AG04449 (cell line): ENCODE measurements around the gene ETV7.
"Not testable (repeated sequence)": the region's sequence is repeated elsewhere in the genome, so short reads cannot be mapped to it uniquely, and the experiment has no call there.

Experiments
- CTCF ChIA-PET: fragments of 350-600 bp; formaldehyde crosslinking; extraction: SDS; loops from one replicate; lab custom pipeline; 2021; ENCODE audit warnings: antibody characterized with exemption; lab: Yijun Ruan, JAX
- POLR2A ChIA-PET: fragments of 400-600, 350-600 bp; formaldehyde crosslinking; extraction: SDS; loops from one replicate; lab custom pipeline; 2020; ENCODE audit warnings: antibody characterized with exemption, inconsistent platforms; lab: Yijun Ruan, JAX
- DNase-seq: peaks from one replicate; pipeline ENCODE4 v3.0.0-alpha.2; 2010; ENCODE audit warnings: low read depth, low spot score
- H3K4me3 ChIP-seq: 2 replicates; pipeline ENCODE4 v1.5.1; 2011; ENCODE audit warnings: low read depth, mild to moderate bottlenecking, control low read depth, low read length
- TF ChIP-seq, protein P1 (sequence below): IDR thresholded peaks from one replicate; pipeline ENCODE4 v1.5.1; 2011; ENCODE audit warnings: mild to moderate bottlenecking, moderate library complexity, low read length, control low read depth, inconsistent platforms; ENCODE audit not compliant: insufficient read depth; ENCODE audit errors: missing control alignments

Gene ETV7

GRCh38 chr6:36345681-36346466 lies 41.6 kb downstream of the ETV7 start:
- CTCF ChIA-PET = interaction anchor here (0.7 to 18.5 kb wide), 7 partner anchors 7 to 251 kb away, joined by 3 to 267 read pairs (median 5); partner anchors contain the start of gene BNIP5
- TF ChIP-seq, protein P1, sequence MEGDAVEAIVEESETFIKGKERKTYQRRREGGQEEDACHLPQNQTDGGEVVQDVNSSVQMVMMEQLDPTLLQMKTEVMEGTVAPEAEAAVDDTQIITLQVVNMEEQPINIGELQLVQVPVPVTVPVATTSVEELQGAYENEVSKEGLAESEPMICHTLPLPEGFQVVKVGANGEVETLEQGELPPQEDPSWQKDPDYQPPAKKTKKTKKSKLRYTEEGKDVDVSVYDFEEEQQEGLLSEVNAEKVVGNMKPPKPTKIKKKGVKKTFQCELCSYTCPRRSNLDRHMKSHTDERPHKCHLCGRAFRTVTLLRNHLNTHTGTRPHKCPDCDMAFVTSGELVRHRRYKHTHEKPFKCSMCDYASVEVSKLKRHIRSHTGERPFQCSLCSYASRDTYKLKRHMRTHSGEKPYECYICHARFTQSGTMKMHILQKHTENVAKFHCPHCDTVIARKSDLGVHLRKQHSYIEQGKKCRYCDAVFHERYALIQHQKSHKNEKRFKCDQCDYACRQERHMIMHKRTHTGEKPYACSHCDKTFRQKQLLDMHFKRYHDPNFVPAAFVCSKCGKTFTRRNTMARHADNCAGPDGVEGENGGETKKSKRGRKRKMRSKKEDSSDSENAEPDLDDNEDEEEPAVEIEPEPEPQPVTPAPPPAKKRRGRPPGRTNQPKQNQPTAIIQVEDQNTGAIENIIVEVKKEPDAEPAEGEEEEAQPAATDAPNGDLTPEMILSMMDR = no peak
- POLR2A ChIA-PET = interaction anchor here (0.7 kb wide), 1 partner anchor 29 kb away, joined by 3 read pairs; no protein-coding TSS in a partner anchor
- no peak for DNase-seq
- H3K4me3 ChIP-seq = no peak overlapping the region

DNA sequence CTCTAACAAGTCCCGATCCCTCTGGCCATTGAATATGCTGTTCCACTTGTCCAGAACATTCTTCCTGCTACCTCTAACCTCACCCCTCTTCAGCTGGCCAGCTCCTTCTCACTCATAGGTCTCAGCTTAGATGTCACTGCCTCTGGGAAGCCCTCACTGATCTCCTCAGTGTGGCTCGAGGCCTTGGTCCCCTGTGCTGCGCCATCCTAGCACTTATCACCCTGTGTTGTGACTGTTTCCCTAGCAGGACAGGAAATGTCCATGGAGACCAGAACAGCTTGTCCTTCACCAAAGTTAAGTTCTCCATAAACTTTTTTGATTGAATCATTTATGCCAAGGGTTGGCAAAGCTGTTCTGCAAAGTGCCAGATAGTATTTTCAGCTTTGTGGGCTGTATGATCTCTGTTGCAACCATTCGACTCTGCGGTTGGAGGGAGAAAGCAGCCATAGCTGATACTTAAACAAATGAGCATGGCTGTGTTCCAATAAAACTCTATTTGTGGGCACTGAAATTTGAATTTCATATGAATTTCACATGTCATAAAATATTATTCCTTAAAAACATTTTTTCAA lies 44.3 kb downstream of the ETV7 start:
- ChIA-PET CTCF (interaction anchor here (1.7 to 11.5 kb wide), 5 partner anchors 11 to 47 kb away, joined by 5 to 267 read pairs (median 12); no protein-coding TSS in a partner anchor), POLR2A (no interaction called here)
- DNase-seq = no peak
- TF ChIP-seq, protein P1 = no peak
- H3K4me3 ChIP-seq = no peak overlapping the region

DNA sequence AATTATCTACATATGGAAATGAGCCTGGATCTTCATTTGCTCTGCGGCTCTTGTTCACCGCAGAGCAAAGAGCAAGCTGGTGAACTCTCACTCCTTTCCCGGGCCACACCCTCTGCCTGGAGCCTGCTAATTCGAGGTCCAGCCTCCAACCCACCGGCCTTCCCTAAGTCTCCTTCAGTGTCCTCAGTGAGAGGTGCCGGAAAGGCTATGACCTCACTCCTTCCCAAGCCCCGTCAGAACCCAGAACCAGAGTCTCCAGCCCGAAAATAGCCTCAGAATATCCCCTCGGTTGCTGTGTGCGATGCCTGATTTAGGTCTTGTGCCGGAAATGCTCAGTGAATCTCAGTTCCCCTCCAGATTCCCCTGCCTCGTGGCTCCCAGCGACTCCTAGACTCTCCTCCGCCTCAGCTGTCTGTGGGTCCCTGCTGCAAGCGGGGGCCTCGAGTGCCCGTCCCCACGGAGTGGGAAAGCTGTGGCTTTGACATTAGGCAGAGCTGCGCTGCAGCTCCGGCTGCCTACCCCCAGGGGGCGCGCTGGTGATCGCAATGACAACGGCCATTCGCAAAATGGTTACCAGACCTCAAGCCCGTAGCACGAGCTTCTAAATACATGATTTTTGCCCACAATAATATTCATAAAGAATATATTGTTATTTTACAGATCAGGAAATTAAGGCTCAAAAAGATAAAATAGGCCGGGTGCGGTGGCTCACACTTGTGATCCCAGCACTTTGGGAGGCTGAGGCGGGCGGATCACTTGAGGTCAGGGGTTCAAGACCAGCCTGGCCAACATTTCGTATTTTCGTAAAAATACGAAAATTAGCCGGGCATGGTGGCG lies 46.6 kb downstream of the ETV7 start:
- ChIA-PET POLR2A (interaction anchor here (0.6 to 1.0 kb wide), 2 partner anchors 10 to 22 kb away, joined by 3 to 5 read pairs; no protein-coding TSS in a partner anchor), CTCF (interaction anchor here (0.7 to 11.5 kb wide), 33 partner anchors 8 to 274 kb away, joined by 3 to 267 read pairs (median 5); no protein-coding TSS in a partner anchor)
- TF ChIP-seq, protein P1 = peak; percentile 97
- H3K4me3 ChIP-seq = peak overlapping the region; percentile 6
- no peak for DNase-seq

DNA sequence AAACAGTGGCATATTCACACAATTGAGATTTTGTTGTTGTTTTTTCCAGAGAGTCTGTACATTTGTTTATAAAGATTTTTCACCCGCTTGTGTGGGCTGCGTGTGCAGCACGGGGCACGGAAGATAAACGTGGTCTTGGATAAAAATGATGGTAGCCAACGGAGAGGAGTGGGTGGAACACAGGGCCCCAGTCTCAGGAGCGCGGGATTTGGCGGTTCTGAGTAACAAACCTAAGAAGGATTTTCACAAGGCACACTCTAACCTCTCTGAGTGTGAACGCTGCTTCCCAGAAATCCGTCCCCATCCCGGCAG lies 47.2 kb downstream of the ETV7 start:
- DNase-seq = no peak
- POLR2A ChIA-PET = no interaction called here
- TF ChIP-seq, protein P1 = no peak
- CTCF ChIA-PET = interaction anchor here (0.7 to 11.5 kb wide), 18 partner anchors 9 to 126 kb away, joined by 3 to 267 read pairs (median 10); no protein-coding TSS in a partner anchor
- no peak overlapping the region for H3K4me3 ChIP-seq

GRCh38 chr6:36339146-36339545 lies 48.3 kb downstream of the ETV7 start:
- ChIA-PET POLR2A (no interaction called here), CTCF (interaction anchor here (0.6 to 11.5 kb wide), 5 partner anchors 8 to 23 kb away, joined by 4 to 267 read pairs (median 17); no protein-coding TSS in a partner anchor)
- TF ChIP-seq, protein P1 = no peak
- no peak overlapping the region for H3K4me3 ChIP-seq
- DNase-seq = no peak

GRCh38 chr6:36338223-36338622 lies 49.2 kb downstream of the ETV7 start:
- DNase-seq, H3K4me3 ChIP-seq, POLR2A ChIA-PET: not testable (repeated sequence)
- CTCF ChIA-PET = interaction anchor here (11.5 kb wide), 1 partner anchor 16 kb away, joined by 267 read pairs; no protein-coding TSS in a partner anchor
